B cell (primary cell): Measurements from ENCODE around the gene CD207. TPM values are rescaled to one million over a fixed set of nuclear protein-coding genes. Genes with fewer than 3 reads are reported as not detected.

Experiments
- ATAC-seq: fragments of 200-7000 bp; cut with Tn5 transposase; one replicate; pipeline ENCODE4 v1.10.0; 2021; ENCODE audit warnings: low read depth, mild to moderate bottlenecking, moderate number of reproducible peaks, moderate library complexity
- CTCF ChIA-PET: fragments of 350-600 bp; sonication (Branson Sonifier 250); formaldehyde crosslinking; loops from one replicate; lab custom pipeline; 2021; ENCODE audit warnings: antibody characterized with exemption, inconsistent platforms; lab: Charles Lee
- POLR2A ChIA-PET: fragments of 350-600 bp; sonication (Branson Sonifier 250); formaldehyde crosslinking; loops from one replicate; lab custom pipeline; 2021; ENCODE audit warnings: antibody characterized with exemption; lab: Charles Lee
- DNase-seq: peaks from one replicate; pipeline ENCODE4 v3.0.0; 2013
- H2AFZ ChIP-seq: 2 replicates; pipeline ENCODE4 v1.6.1; 2012; ENCODE audit warnings: mild to moderate bottlenecking, low read depth, low read length; ENCODE audit not compliant: insufficient read depth, poor library complexity, severe bottlenecking
- H3K27ac ChIP-seq, 2 donors: 1 replicate in 1 of 2; 2 replicates in 1 of 2; pipeline ENCODE4 v1.5.1; 2012 to 2013; ENCODE audit warnings: low read length in 2 of 2, mild to moderate bottlenecking in 2 of 2, moderate library complexity in 1 of 2
- H3K27me3 ChIP-seq, 4 experiments: fragments of 200-600 bp in 1 of 4; sonication (generic) in 1 of 4; replicated peaks in 1 of 4; 1 replicate in 2 of 4; 2 replicates in 2 of 4; pipeline versions ENCODE4 v1.6.1 to v1.7.0; 2013 to 2016; ENCODE audit warnings: low read length in 3 of 4, mild to moderate bottlenecking in 2 of 4, mixed read lengths in 1 of 4, moderate library complexity in 1 of 4; ENCODE audit not compliant: insufficient read depth in 4 of 4, control insufficient read depth in 3 of 4; ENCODE audit errors: control extremely low read depth in 1 of 4
- H3K36me3 ChIP-seq, 2 experiments: replicated peaks in 1 of 2; 1 replicate in 1 of 2; 2 replicates in 1 of 2; pipeline versions ENCODE4 v1.6.1 to v1.7.1; 2013; ENCODE audit warnings: low read length in 1 of 2; ENCODE audit not compliant: insufficient read depth in 2 of 2, control insufficient read depth in 1 of 2; ENCODE audit errors: control extremely low read depth in 1 of 2, extremely low read depth in 1 of 2
- H3K4me1 ChIP-seq, 2 donors: fragments of 200-600 bp in 1 of 2; sonication (generic) in 1 of 2; 1 replicate in 1 of 2; 2 replicates in 1 of 2; pipeline versions ENCODE4 v1.5.1 to v1.6.1; 2013 to 2017; ENCODE audit warnings: low read length in 2 of 2; ENCODE audit not compliant: control insufficient read depth in 2 of 2, insufficient read depth in 2 of 2
- H3K4me2 ChIP-seq: replicated peaks from 2 replicates; pipeline ENCODE3; 2012; ENCODE audit warnings: mild to moderate bottlenecking, low read depth, low read length; ENCODE audit not compliant: poor library complexity, severe bottlenecking
- H3K4me3 ChIP-seq, 5 experiments: fragments of 200-600 bp in 1 of 5; sonication (generic) in 1 of 5; 1 replicate in 3 of 5; 2 replicates in 2 of 5; pipeline versions ENCODE4 v1.5.1 to v1.7.0; 2011 to 2016; ENCODE audit warnings: low read length in 4 of 5, mild to moderate bottlenecking in 4 of 5, low read depth in 2 of 5, control low read depth in 1 of 5, moderate library complexity in 1 of 5; ENCODE audit not compliant: insufficient read depth in 1 of 5; ENCODE audit errors: control extremely low read depth in 1 of 5, extremely low read depth in 1 of 5
- H3K79me2 ChIP-seq: fragments of 200-600 bp; sonication (generic); one replicate; pipeline ENCODE4 v1.6.0; 2016; ENCODE audit warnings: low read length; ENCODE audit not compliant: control insufficient read depth, insufficient read depth
- H3K9ac ChIP-seq: fragments of 200-600 bp; sonication (generic); 2 replicates; pipeline ENCODE4 v1.6.1; 2017; ENCODE audit warnings: mild to moderate bottlenecking, low read length, moderate library complexity
- H3K9me3 ChIP-seq, 3 donors: one replicate each; pipeline versions ENCODE4 v1.6.1 to v1.7.1; 2013; ENCODE audit warnings: low read length in 2 of 3; ENCODE audit not compliant: control insufficient read depth in 2 of 3, insufficient read depth in 1 of 3; ENCODE audit errors: control extremely low read depth in 1 of 3
- H4K20me1 ChIP-seq: 2 replicates; pipeline ENCODE4 v1.6.0; 2012; ENCODE audit warnings: mild to moderate bottlenecking, low read length; ENCODE audit not compliant: insufficient read depth, control insufficient read depth, poor library complexity, severe bottlenecking
- H3K27ac Mint-ChIP-seq: one replicate; pipeline ENCODE4 v1.8.0; 2021; ENCODE audit warnings: mixed read lengths
- H3K27me3 Mint-ChIP-seq: one replicate; pipeline ENCODE4 v1.8.0; 2021; ENCODE audit warnings: mixed read lengths
- H3K4me1 Mint-ChIP-seq: one replicate; pipeline ENCODE4 v1.8.0; 2021; ENCODE audit warnings: mixed read lengths
- H3K4me3 Mint-ChIP-seq: one replicate; pipeline ENCODE4 v1.8.0; 2021; ENCODE audit warnings: mixed read lengths
- H3K9me3 Mint-ChIP-seq: one replicate; pipeline ENCODE4 v1.8.0; 2022; ENCODE audit warnings: mixed read lengths; ENCODE audit not compliant: insufficient read depth
- EZH2 ChIP-seq: IDR thresholded peaks from 2 replicates; pipeline ENCODE4 v1.6.1; 2012; ENCODE audit warnings: borderline replicate concordance, low read depth, mild to moderate bottlenecking, moderate library complexity, low read length; ENCODE audit not compliant: insufficient read depth, poor library complexity, severe bottlenecking
- WGBS: methylation state at CpG from one replicate; pipeline ENCODE4 v1.1.5; 2013; ENCODE audit warnings: missing lambda C conversion rate; ENCODE audit not compliant: insufficient coverage; 5-methylcytosine and 5-hydroxymethylcytosine counted together
- intact Hi-C: fragments of 100-400 bp; cut with micrococcal nuclease; formaldehyde crosslinking; loops from one replicate; pipeline ENCODE4 v1.10.0; 2022
- polyA plus RNA-seq: library from polyadenylated mRNA; depleted of rRNA; stranded (reverse); fragments of >200 nt; gene quantifications from 2 replicates; pipeline ENCODE4 v1.2.3, GENCODE V29; 2012
- total RNA-seq, 2 donors: library from RNA; stranded (reverse); fragments of 120-200 nt in 1 of 2; gene quantifications; 1 replicate in 1 of 2; 2 replicates in 1 of 2; pipeline versions ENCODE4 v1.2.3 to v1.2.4, GENCODE V29; 2013 to 2022
- TF ChIP-seq, protein P1 (sequence below): fragments of 200-600 bp; IDR thresholded peaks from one replicate; pipeline ENCODE4 v1.8.0; 2022; ENCODE audit warnings: antibody characterized with exemption, mild to moderate bottlenecking

CD207 gene
- total and polyA plus RNA-seq, 2 donors (not counting 1 experiment from before 2014, with no cell fraction given), result not detected

DNA sequence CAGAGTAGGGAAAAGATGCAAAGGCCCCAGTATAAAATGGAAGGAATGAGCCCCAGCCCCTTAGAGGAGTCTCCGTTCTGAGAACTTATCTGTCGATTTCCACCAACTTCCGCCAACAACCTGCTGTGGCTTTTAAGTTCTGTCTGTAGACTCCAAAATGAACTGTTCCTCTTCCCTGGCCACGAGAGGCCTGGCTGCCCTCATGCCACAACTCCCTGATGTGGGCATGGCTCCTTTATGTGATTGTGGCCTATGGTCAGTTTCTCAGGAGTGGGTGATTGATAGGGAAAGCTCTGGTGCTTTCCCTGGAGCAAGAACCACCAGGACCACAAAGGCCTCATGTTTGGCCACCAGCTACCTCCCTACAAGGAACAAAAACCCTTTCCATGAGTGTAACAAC is 18.8 kb upstream of the CD207 start:
- Histone ChIP-seq H3K9ac (no peak overlapping the region), H3K79me2 (no peaks in the 10 kb centered on the region), H2AFZ (no peak overlapping the region), H3K4me3 (no peak overlapping the region), H4K20me1 (no peaks in the 10 kb centered on the region), H3K27ac (no peak overlapping the region), H3K36me3 (no peaks in the 10 kb centered on the region), H3K9me3 (no peaks in the 10 kb centered on the region), H3K4me1 (no peaks in the 10 kb centered on the region), H3K27me3 (peaks cover 0 to 5% (median 0%) of the 10 kb centered on the region in 4 experiments), H3K4me2 (no peak overlapping the region)
- ATAC-seq, result no peak
- Mint-ChIP-seq H3K4me3 (no peak overlapping the region), H3K4me1 (no peaks in the 10 kb centered on the region), H3K9me3 (no peaks in the 10 kb centered on the region), H3K27ac (no peak overlapping the region), H3K27me3 (peaks cover 17% of the 10 kb centered on the region)
- WGBS, result 85% methylated on average over 4 of the region's 4 CpGs
- intact Hi-C loops, result no loop called here
- TF ChIP-seq, protein P1, sequence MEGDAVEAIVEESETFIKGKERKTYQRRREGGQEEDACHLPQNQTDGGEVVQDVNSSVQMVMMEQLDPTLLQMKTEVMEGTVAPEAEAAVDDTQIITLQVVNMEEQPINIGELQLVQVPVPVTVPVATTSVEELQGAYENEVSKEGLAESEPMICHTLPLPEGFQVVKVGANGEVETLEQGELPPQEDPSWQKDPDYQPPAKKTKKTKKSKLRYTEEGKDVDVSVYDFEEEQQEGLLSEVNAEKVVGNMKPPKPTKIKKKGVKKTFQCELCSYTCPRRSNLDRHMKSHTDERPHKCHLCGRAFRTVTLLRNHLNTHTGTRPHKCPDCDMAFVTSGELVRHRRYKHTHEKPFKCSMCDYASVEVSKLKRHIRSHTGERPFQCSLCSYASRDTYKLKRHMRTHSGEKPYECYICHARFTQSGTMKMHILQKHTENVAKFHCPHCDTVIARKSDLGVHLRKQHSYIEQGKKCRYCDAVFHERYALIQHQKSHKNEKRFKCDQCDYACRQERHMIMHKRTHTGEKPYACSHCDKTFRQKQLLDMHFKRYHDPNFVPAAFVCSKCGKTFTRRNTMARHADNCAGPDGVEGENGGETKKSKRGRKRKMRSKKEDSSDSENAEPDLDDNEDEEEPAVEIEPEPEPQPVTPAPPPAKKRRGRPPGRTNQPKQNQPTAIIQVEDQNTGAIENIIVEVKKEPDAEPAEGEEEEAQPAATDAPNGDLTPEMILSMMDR, result no peak
- no peak for TF ChIP-seq EZH2
- DNase-seq, result no peak
- ChIA-PET POLR2A (no interaction called here), CTCF (no interaction called here)

DNA sequence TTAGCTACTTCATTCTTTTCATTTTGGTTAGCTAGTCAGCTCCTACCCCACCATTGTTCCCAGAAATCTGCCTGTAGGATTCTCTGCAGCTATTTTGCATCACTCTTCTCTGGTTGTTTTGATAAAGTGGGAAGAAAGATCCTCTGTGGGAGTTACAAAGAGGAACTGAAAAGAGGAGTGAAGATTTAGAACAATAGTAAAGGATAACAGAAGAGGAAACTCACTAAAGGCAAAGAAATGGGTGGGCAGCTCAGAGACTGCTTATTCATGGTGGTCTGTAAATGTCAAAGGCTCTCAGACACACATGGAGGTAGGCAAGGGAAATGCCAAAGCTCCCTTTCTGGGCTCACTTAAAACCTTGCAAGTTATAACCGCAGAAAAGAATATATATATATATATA is 17.2 kb upstream of the CD207 start:
- no peaks in the 10 kb centered on the region for H3K4me1 Mint-ChIP-seq
- no peak overlapping the region for H3K4me3 ChIP-seq
- no peaks in the 10 kb centered on the region for H3K79me2 ChIP-seq
- H3K27me3 ChIP-seq, result peaks cover 0 to 2% (median 0%) of the 10 kb centered on the region in 4 experiments
- intact Hi-C loops, result no loop called here
- no peak overlapping the region for H3K27ac Mint-ChIP-seq
- no CpG with 5 or more reads among the region's 1 CpG for WGBS
- CTCF ChIA-PET, result interaction anchor here (0.6 to 0.9 kb wide), 3 partner anchors 9 to 111 kb away, joined by 3 to 4 read pairs (median 3); no protein-coding TSS in a partner anchor
- POLR2A ChIA-PET, result no interaction called here
- TF ChIP-seq EZH2, result no peak
- TF ChIP-seq, protein P1, result no peak
- H4K20me1 ChIP-seq, result no peaks in the 10 kb centered on the region
- no peaks in the 10 kb centered on the region for H3K36me3 ChIP-seq
- no peak overlapping the region for H2AFZ ChIP-seq
- no peak for DNase-seq
- H3K9me3 Mint-ChIP-seq, result no peaks in the 10 kb centered on the region
- no peaks in the 10 kb centered on the region for H3K9me3 ChIP-seq
- H3K27me3 Mint-ChIP-seq, result peaks cover 7% of the 10 kb centered on the region
- H3K4me1 ChIP-seq, result no peaks in the 10 kb centered on the region
- no peak for ATAC-seq
- no peak overlapping the region for H3K4me2 ChIP-seq
- H3K27ac ChIP-seq, result no peak overlapping the region
- no peak overlapping the region for H3K4me3 Mint-ChIP-seq
- no peak overlapping the region for H3K9ac ChIP-seq
